ENCODE data around the gene PRPF18.

GRCh38 chr10:13672548-13672947 is 85.8 kb downstream of the PRPF18 start:
- TF ChIP-seq CTCF (IDR thresholded peaks at IDR 0.05) (no peak), POLR2A (IDR thresholded peaks at IDR 0.05) (no peak)
